CD14-positive monocyte (primary cell): ENCODE results near the gene GNAL. TPM values are rescaled to one million over a fixed set of nuclear protein-coding genes. Genes with fewer than 3 reads are reported as not detected.

ENCODE experiments used
- DNase-seq, 3 donors: peaks; one replicate each; pipeline ENCODE4 v3.0.0-alpha.2; 2011 to 2022
- H2AFZ ChIP-seq: 2 replicates; pipeline ENCODE4 v1.6.0; 2012; ENCODE audit warnings: mild to moderate bottlenecking, low read depth, low read length, inconsistent platforms; ENCODE audit not compliant: insufficient read depth, poor library complexity, severe bottlenecking
- H3K27ac ChIP-seq, 2 donors: 1 replicate in 1 of 2; 2 replicates in 1 of 2; pipeline ENCODE4 v1.5.1; 2012 to 2013; ENCODE audit warnings: low read length in 2 of 2, control low read depth in 1 of 2, inconsistent platforms in 1 of 2, low read depth in 1 of 2, mild to moderate bottlenecking in 1 of 2
- H3K27me3 ChIP-seq, 2 donors: one replicate each; pipeline versions ENCODE4 v1.6.0 to v1.6.1; 2011 to 2013; ENCODE audit warnings: low read length in 2 of 2; ENCODE audit not compliant: control insufficient read depth in 2 of 2, insufficient read depth in 2 of 2
- H3K36me3 ChIP-seq, 2 donors: replicated peaks in 1 of 2; 1 replicate in 1 of 2; 2 replicates in 1 of 2; pipeline versions ENCODE4 v1.5.1 to v1.6.1; 2012 to 2013; ENCODE audit warnings: low read length in 2 of 2, control low read depth in 1 of 2, inconsistent platforms in 1 of 2, mild to moderate bottlenecking in 1 of 2; ENCODE audit not compliant: insufficient read depth in 2 of 2, control insufficient read depth in 1 of 2
- H3K4me1 ChIP-seq, 2 donors: 1 replicate in 1 of 2; 2 replicates in 1 of 2; pipeline versions ENCODE4 v1.5.1 to v1.6.1; 2012 to 2013; ENCODE audit warnings: low read length in 2 of 2, control low read depth in 1 of 2, inconsistent platforms in 1 of 2, mild to moderate bottlenecking in 1 of 2, moderate library complexity in 1 of 2; ENCODE audit not compliant: insufficient read depth in 2 of 2, control insufficient read depth in 1 of 2
- H3K4me2 ChIP-seq: replicated peaks from 2 replicates; pipeline ENCODE3; 2012; ENCODE audit warnings: low read length, moderate library complexity, mild to moderate bottlenecking; ENCODE audit not compliant: poor library complexity, severe bottlenecking; ENCODE audit errors: extremely low read depth
- H3K4me3 ChIP-seq, 3 experiments: fragments of 200-600 bp in 1 of 3; sonication (generic) in 1 of 3; replicated peaks in 1 of 3; 1 replicate in 2 of 3; 2 replicates in 1 of 3; pipeline ENCODE4 v1.5.1; 2011 to 2013; ENCODE audit warnings: low read length in 3 of 3, mild to moderate bottlenecking in 3 of 3, control low read depth in 2 of 3, low read depth in 2 of 3, inconsistent platforms in 1 of 3, moderate library complexity in 1 of 3
- H3K79me2 ChIP-seq: 2 replicates; pipeline ENCODE4 v1.6.0; 2012; ENCODE audit warnings: mild to moderate bottlenecking, control low read depth, inconsistent platforms, low read length, moderate library complexity; ENCODE audit not compliant: insufficient read depth
- H3K9ac ChIP-seq: 2 replicates; pipeline ENCODE4 v1.6.0; 2017; ENCODE audit warnings: low read length, mild to moderate bottlenecking; ENCODE audit not compliant: insufficient read depth, poor library complexity, severe bottlenecking
- H3K9me3 ChIP-seq, 2 donors: replicated peaks in 1 of 2; 1 replicate in 1 of 2; 2 replicates in 1 of 2; pipeline versions ENCODE4 v1.5.1 to v1.6.1; 2012 to 2013; ENCODE audit warnings: low read length in 2 of 2, control low read depth in 1 of 2; ENCODE audit not compliant: control insufficient read depth in 1 of 2, insufficient read depth in 1 of 2
- H4K20me1 ChIP-seq: 2 replicates; pipeline ENCODE4 v1.6.0; 2012; ENCODE audit warnings: mild to moderate bottlenecking, low read length, control low read depth, moderate library complexity; ENCODE audit not compliant: insufficient read depth
- H3K27ac Mint-ChIP-seq, 7 donors: one replicate each; pipeline ENCODE4 v1.8.0; 2020; ENCODE audit warnings: mild to moderate bottlenecking in 7 of 7, mixed read lengths in 7 of 7, moderate library complexity in 6 of 7, inconsistent platforms in 2 of 7
- H3K27me3 Mint-ChIP-seq, 3 donors: one replicate each; pipeline ENCODE4 v1.8.0; 2021 to 2022; ENCODE audit warnings: low read depth in 3 of 3, mild to moderate bottlenecking in 3 of 3, mixed read lengths in 3 of 3, moderate library complexity in 3 of 3, inconsistent platforms in 1 of 3
- H3K36me3 Mint-ChIP-seq, 2 donors: one replicate each; pipeline ENCODE4 v1.8.0; 2020; ENCODE audit warnings: mixed read lengths in 2 of 2, inconsistent platforms in 1 of 2, mild to moderate bottlenecking in 1 of 2
- H3K4me1 Mint-ChIP-seq: one replicate; pipeline ENCODE4 v1.8.0; 2020; ENCODE audit warnings: mild to moderate bottlenecking, mixed read lengths
- H3K4me3 Mint-ChIP-seq, 2 donors: one replicate each; pipeline ENCODE4 v1.8.0; 2020; ENCODE audit warnings: mild to moderate bottlenecking in 2 of 2, mixed read lengths in 2 of 2, moderate library complexity in 1 of 2
- H3K9me3 Mint-ChIP-seq, 7 donors: one replicate each; pipeline ENCODE4 v1.8.0; 2020 to 2022; ENCODE audit warnings: mixed read lengths in 7 of 7, mild to moderate bottlenecking in 6 of 7, moderate library complexity in 6 of 7, inconsistent platforms in 2 of 7
- WGBS: methylation state at CpG from one replicate; pipeline ENCODE4 v1.1.5; 2013; ENCODE audit warnings: missing lambda C conversion rate; ENCODE audit not compliant: insufficient coverage; 5-methylcytosine and 5-hydroxymethylcytosine counted together
- intact Hi-C, 2 donors: fragments of 100-400 bp; cut with micrococcal nuclease; formaldehyde crosslinking; loops; one replicate each; pipeline versions ENCODE4 v1.15.0 to v1.15.1; 2023
- polyA plus RNA-seq, 3 donors: library from polyadenylated mRNA; depleted of rRNA in 1 of 3; unstranded in 2 of 3; stranded (reverse) in 1 of 3; fragments of 300-500 nt in 2 of 3; fragments of >200 nt in 1 of 3; fragmentation: Illumina TruSeq in 2 of 3; gene quantifications; 1 replicate in 2 of 3; 2 replicates in 1 of 3; pipeline ENCODE4 v1.2.3, GENCODE V29; 2012 to 2021
- TF ChIP-seq, protein P1 (sequence below): fragments of 200-600 bp; IDR thresholded peaks from one replicate; pipeline ENCODE4 v1.8.0; 2022; ENCODE audit warnings: antibody characterized with exemption, mild to moderate bottlenecking

GNAL gene
- polyA plus RNA-seq, 3 donors, result 0.01 to 0.03 TPM; not detected in 1

DNA sequence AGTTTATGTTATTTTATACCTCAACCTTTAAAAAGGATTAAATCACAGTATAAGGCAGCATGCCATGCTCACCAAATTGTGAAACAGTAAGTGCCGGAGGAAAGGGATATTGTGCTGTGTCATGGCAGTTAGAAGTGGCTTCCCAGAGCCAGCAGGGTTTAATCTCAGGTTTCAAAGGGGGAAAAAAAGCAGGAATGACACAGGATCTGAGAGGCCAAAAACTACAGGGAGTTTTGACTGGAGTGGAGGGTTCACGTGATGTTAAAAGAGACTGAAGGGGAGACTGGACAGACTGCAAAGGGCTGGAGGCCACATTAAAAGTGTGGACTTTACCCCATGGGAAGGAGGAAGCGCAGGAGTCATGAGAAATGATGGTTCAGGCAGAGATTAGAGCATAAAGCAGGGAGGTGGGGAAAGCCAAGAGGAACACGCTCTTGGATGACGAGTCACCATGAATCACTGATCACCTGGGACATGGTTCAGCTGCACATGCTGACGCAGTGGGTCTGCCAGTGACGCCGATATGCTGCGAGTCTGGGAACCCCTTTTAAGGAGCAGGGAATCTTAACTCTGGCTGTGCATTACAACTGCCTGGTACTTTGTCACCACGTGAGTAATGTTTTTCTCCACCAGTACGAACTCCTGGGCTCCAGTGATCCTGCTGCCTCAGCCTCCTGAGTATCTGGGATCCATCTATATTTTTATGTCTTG is 168.3 kb downstream of the GNAL start:
- 47% methylated on average over 9 of the region's 11 CpGs for WGBS
- peak overlapping the region; percentile 64 to 75 for H3K4me3 Mint-ChIP-seq
- peaks cover 0 to 2% (median 0%) of the 10 kb centered on the region in 7 donors for H3K9me3 Mint-ChIP-seq
- H3K27ac Mint-ChIP-seq, result peak overlapping the region; percentile 94 to 99 (median 97)
- Histone ChIP-seq H3K4me2 (peak overlapping the region; percentile 48), H3K9ac (peak overlapping the region; percentile 45), H3K9me3 (no peaks in the 10 kb centered on the region), H3K79me2 (peaks cover 28% of the 10 kb centered on the region), H4K20me1 (peaks cover 25% of the 10 kb centered on the region), H3K27ac (peak overlapping the region; percentile 80 to 93), H3K4me3 (peak overlapping the region in 1 of 3 experiments; percentile 38), H2AFZ (no peak overlapping the region), H3K4me1 (peaks cover 40 to 64% of the 10 kb centered on the region in 2 donors), H3K36me3 (no peaks in the 10 kb centered on the region), H3K27me3 (no peaks in the 10 kb centered on the region)
- H3K4me1 Mint-ChIP-seq, result peaks cover 54% of the 10 kb centered on the region
- peaks cover 0 to 3% (median 0%) of the 10 kb centered on the region in 3 donors for H3K27me3 Mint-ChIP-seq
- DNase-seq, result peak; percentile 90 to 98 (median 93)
- H3K36me3 Mint-ChIP-seq, result peaks cover 7 to 20% of the 10 kb centered on the region in 2 donors
- TF ChIP-seq, protein P1, sequence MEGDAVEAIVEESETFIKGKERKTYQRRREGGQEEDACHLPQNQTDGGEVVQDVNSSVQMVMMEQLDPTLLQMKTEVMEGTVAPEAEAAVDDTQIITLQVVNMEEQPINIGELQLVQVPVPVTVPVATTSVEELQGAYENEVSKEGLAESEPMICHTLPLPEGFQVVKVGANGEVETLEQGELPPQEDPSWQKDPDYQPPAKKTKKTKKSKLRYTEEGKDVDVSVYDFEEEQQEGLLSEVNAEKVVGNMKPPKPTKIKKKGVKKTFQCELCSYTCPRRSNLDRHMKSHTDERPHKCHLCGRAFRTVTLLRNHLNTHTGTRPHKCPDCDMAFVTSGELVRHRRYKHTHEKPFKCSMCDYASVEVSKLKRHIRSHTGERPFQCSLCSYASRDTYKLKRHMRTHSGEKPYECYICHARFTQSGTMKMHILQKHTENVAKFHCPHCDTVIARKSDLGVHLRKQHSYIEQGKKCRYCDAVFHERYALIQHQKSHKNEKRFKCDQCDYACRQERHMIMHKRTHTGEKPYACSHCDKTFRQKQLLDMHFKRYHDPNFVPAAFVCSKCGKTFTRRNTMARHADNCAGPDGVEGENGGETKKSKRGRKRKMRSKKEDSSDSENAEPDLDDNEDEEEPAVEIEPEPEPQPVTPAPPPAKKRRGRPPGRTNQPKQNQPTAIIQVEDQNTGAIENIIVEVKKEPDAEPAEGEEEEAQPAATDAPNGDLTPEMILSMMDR, result no peak
- intact Hi-C loops, result loop anchor here in 1 of 2 donors (10.0 kb wide), 1 partner anchor 47 kb away; the partner anchor contains the start of gene MPPE1

DNA sequence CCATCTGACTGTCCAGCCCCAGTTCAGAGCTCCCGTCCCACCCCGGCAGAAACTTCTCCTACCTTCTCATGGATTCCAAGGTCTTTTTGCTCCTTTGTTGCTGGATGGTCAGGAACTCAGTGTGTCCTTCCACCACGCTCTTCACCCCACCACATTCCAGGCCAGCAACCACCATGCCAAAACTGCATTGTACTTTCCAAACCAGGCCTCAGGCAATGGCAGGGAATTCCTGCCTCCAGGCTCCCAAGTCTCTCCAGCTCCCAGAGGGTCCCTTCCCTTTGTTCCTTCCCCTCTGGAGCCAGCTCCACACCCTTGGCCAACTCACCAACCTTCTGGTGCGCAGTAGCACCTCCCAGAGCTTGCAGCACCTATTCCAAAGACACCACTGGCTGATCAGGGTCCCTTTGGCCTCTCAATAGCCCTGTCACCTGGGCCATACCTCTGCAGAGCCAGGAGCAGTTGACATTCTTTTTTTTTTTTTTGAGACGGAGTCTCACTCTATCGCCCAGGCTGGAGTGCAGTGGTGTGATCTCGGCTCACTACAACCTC is 170.3 kb downstream of the GNAL start:
- DNase-seq, result no peak
- Mint-ChIP-seq H3K4me1 (peaks cover 38% of the 10 kb centered on the region), H3K4me3 (no peak overlapping the region), H3K27me3 (peaks cover 1 to 8% (median 6%) of the 10 kb centered on the region in 3 donors), H3K9me3 (peaks cover 0 to 2% (median 0%) of the 10 kb centered on the region in 7 donors), H3K36me3 (peaks cover 6 to 10% of the 10 kb centered on the region in 2 donors), H3K27ac (peak overlapping the region in 2 of 7 donors; percentile 10 to 50)
- intact Hi-C loops, result loop anchor here in 1 of 2 donors (10.0 kb wide), 1 partner anchor 45 kb away; the partner anchor contains the start of gene MPPE1
- H3K4me2 ChIP-seq, result no peak overlapping the region
- no peak overlapping the region for H3K4me3 ChIP-seq
- no peak overlapping the region for H3K9ac ChIP-seq
- no peaks in the 10 kb centered on the region for H3K36me3 ChIP-seq
- peaks cover 8% of the 10 kb centered on the region for H3K79me2 ChIP-seq
- H3K9me3 ChIP-seq, result no peaks in the 10 kb centered on the region
- 94% methylated on average over 3 of the region's 7 CpGs for WGBS
- TF ChIP-seq, protein P1, result no peak
- no peaks in the 10 kb centered on the region for H3K27me3 ChIP-seq
- H4K20me1 ChIP-seq, result peaks cover 11% of the 10 kb centered on the region
- peaks cover 32 to 47% of the 10 kb centered on the region in 2 donors for H3K4me1 ChIP-seq
- no peak overlapping the region for H3K27ac ChIP-seq
- H2AFZ ChIP-seq, result no peak overlapping the region
